ENCODE results near the gene SNX22.

SNX22 gene

DNA sequence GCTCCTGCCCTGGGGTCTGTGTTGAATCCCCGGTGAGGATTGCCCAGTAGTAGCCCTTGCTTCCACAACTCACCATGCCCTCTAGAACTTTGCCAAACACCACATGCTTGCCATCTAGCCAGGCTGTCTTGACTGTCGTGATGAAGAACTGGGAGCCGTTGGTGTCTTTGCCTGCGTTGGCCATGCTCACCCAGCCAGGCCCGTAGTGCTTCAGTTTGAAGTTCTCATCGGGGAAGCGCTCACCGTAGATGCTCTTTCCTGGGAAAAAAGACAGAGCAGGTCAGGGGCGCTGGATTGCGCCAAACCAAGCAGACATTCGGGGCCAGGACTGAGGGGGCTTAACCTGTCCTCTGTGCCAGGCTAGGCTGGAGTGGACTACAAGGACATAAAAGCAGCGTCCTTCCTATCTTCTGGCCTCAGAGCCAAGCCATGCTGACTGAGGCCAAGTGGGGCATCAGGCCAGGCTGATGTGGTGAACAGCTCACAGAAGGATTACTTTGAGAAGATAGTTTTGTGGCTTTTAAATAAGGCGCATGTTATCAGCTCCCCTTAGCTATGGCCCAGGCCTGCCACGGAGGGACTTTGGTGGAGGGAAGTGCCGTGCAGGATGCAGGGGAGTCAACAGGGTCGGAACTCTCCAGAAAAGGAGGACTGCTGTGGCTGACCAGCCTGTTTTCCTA is 5.3 kb downstream of the SNX22 start:
- DNase-seq (ENCODE audit: low spot score), result no peak

DNA sequence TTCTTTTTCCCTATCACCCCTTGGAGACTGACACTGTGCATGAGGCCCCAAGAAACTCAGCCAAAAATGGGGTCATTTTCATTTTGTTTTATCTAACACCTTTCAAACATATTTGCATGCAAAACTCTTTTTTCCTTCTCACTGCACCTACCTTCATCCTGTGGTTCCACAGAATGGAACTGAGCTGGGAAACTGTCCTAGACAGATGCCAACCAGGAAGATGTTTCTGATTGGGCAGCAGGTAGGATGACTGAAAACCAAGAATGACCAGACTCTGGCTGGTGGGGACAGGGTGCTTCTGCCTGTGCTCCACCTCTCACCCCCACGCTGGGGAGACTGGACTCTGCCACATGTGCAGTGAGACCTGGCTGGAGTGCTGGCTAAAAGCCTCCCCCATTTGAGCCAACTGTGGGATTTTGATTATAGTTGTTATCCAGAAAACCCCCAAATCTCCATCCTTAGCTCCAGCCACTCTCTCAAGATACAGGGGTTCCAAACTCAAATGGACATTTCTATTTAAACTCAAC is 6.1 kb downstream of the SNX22 start:
- no peak for DNase-seq (ENCODE audit: low spot score)

DNA sequence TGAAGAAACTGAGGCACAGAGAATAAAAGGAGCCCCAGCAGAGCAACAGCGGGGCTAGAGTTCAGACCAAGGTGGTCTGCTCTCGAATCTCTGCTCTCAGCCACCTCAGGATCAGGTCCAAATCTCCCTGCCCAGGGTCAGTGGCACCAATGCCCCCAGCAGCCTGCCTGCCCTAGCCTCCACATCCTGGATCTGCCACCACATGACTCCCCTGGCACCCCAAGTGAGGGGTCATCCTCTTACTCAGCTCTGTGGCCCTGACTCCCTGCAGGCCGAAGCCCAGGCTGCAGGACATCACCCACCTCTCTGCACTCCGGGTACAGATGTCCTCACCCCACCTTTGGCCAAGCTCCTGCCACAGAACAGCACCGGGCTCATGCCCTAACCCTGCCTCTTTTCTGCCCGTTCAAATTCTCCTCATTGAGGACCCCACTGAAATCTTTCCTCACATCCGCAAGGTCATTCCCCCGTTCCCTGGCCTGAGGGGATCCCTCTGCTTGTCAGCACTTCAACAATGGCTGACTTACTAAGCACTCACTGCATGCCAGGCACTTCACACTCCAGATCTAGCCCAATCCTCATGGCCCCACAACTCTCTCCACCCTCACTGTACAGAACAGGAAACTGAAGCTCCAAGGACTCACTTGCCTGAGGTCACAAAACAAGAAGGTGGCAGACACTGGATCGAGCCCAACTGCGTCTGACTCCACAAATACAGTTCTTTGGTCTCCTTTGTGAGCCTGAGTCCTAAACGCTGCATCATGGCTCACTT is 7.0 kb downstream of the SNX22 start:
- no peak for DNase-seq (ENCODE audit: low spot score)

DNA sequence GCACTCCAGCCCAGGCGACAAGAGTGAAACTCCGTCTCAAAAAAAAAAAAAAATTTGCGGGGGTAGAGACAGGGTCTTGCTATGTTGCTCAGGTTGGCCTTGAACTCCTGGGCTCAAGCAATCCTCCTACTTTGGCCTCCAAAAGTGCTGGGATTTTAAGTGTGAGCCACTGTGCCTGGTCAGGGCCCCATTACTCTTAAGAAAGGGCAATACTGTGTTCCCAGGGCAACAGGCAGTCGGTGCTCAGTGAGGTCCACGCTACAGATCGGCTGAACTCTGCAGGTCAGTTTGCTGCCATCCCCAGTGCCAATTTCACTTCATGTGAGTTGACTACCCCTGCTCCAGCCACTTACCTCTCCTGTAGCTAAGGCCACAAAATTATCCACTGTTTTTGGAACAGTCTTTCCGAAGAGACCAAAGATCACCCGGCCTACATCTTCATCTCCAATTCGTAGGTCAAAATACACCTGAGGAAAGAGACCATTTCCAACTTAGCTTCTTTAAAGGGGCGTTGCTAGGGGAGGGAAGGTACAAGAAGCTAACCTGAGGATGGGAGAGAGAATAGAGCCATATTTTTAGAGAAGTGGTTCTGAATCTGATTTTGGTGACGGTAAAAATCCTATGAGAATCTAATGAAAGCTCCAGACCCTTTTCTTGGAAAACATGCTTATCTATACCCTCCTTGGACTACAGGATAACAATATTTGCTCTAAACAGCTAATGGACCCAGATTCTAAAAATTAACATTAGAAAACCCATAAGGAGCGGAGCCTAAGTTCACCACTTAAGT is 10.4 kb downstream of the SNX22 start:
- no peak for DNase-seq (ENCODE audit: low spot score)

DNA sequence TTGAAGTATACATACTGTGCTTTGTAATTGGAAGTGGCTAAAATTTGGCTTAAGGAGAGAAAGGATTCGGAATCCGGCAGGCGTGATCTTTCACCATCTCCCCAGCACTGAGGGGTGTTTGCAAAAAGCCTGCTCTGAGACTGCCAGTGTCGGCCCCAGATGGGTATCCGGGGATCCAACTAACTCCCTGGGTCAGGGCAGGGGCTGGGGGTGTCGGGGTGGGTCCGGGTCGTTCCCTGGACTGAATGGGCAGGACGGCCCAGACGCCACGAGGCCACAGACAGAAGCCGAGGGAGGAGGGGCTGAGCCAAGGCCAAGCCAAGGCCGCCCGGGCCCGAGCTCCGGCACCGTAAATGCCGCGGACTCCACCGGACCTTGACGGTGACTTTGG is 10.9 kb downstream of the SNX22 start:
- no peak for DNase-seq (ENCODE audit: low spot score)

DNA sequence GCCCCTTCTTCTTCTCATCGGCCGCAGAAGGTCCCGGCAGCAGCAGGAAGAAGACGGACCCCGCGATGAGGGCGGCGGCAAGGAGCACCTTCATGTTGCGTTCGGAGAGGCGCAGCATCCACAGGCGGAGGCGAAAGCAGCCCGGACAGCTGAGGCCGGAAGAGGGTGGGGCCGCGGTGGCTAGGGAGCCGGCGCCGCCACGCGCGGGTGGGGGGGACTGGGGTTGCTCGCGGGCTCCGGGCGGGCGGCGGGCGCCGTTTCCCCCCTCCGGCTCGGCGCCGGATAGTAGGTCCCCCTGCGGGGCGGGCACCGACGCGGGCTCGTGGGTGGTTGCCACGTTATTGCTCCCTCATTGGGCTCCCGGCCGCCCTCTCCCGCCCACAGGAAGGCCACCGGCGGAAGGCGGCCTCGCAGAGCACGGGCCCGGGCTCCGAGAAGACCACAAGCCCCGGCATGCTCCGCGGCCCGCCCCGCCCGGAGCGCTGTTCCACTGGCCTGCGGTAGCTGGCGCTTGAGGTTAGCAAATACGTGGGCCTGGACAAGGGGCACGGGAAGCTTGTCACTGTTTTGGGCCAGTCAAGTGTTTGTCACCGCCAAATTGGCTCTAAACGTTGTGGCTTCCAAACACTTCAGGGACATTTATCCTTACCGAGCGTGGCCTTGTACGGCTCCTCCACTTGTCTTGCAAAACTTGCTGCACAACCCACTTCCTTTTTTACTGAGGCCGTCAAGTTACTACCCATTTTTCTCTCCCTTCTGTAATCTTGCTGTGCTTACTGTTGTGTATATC is 11.5 kb downstream of the SNX22 start, which contains the start of gene PPIB:
Gene PPIB (minus strand): TSS at position 154 of the 790 bp plus-strand sequence. CDS start 36 bp downstream, at position 118.
- DNase-seq (ENCODE audit: low spot score), result peak; percentile 91

DNA sequence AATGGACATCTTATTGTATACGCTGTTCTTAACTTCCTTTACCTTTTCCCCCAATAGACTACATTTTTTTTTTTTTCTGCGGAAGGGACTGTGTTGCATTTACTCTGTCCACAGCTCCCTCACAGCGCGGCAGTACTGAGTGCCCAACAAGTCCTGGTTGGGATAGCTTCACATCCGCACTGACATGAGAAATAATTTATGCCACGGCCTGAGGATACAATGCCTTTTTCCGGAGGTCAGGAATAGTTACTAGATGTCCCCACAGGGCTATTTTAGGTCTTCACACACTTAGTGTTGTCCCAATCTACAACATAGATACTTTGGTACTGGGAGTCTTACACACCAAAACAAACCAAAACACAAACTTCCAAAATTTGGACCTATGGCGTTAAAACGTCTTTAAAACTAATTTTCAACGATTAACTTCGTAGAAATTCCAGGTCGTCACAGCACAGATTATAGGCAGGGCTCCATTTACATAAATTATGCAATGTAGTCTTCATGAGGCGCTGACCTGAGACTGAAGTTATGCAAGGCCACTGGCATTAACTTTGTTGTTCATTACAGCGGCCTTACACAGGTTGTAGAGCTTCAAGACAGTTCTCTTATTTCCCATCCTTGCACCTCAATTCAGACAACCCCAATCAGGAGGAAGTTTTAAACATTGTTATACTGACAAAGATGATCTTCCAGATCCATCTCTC is 12.3 kb downstream of the SNX22 start:
- no peak for DNase-seq (ENCODE audit: low spot score)

DNA sequence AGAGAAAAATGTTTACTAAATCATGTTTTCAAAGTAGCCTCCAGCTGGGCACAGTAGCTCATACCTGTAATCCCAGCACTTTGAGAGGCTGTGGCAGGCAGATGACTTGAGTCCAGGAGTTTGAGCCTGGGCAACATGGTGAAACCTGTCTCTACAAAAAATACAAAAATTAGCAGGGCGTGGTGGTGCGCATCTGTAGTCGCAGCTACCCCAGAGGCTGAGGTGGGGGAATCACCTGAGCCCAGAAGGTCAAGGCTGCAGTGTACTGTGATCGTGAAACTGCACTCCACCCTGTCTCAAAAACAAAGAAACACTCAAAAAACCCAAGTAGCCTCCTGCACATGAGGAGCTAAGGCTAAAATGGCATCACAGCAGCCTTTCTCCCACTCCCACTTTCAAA is 12.9 kb downstream of the SNX22 start:
- DNase-seq (ENCODE audit: low spot score), result no peak

DNA sequence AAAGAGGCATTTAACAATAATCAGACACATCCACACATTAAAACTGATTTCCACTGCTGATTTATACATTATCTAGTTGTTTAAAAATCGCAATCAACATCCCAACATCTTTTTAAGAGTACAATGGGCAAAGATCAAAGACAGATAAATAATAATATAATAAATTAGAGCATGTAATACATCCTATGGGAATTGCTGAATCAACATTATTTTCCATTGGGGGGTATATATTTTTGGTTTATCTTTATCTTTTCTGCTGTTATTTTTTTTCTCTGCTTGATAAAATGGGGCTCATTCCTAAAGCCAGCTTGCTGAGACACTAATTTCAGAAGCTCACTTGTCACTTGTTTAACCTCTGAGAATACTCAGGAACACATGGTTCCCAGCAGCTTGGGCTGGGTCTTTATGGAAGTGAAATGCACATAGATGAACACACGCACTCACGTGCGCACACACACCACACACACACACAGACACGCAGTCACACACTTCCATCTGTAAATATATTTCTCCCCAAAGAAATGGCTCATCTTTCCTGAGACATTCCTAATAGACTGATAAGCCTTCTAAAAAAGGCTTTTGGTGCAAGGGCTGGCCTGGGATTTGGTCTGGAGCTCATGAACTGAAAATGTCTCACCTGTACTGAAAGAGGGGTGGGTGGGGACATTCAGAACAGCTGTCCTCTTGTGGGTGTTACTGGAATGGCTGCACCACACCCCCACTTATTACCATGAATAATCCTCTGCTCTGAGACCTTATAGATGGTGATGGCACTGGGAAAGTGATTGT is 14.8 kb downstream of the SNX22 start:
- no peak for DNase-seq (ENCODE audit: low spot score)

DNA sequence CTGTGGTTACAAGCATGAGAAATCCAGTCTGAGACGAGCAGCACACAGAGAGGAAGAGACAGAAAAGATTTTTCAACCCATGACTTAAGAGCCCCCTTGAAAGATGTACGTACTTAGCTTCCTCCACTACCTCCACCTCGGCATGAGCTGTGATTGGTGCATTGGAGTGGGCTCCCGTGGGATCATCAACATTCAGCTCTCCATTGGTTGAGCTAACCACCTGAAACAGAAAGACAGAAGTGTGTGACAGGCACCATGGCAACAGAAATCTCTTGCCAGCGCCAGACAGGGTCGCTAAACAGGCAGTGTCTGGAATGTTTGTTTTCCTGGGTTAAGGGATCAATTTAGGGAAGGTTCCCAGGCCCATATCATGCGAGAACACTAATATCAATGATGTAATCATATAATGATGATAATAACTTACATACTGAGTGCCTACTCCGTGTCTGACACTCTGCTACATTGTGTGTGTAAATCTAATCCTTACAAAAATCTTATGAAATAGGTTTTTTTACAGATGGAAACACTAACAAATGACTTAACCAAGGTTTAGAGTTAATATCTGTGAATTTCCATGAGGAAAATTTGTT is 28.8 kb downstream of the SNX22 start:
- DNase-seq (ENCODE audit: low spot score), result no peak

DNA sequence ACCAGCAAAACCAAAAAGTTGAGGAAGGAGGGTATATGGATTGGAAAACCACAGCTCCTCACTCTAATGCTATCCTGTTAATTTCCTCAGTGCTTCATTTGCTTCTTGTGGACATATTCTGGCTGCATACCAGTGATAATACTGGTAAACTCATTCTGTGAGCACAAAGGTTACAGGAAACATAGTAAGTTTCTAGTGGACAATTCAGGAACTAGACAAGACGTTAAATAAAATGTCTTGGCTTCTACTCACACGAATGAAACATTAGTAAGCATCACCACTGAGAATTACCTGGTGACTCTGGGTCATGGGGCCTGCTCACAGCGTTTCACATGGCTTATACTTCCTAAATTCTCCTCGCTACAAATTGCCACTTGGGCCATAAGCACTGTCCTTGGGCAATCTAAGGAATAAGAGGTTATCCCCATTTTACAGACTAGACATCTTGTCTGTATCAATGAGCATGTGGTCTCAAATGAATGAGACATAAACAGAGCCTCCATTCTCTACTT is 31.4 kb downstream of the SNX22 start:
- no peak for DNase-seq (ENCODE audit: low spot score)

DNA sequence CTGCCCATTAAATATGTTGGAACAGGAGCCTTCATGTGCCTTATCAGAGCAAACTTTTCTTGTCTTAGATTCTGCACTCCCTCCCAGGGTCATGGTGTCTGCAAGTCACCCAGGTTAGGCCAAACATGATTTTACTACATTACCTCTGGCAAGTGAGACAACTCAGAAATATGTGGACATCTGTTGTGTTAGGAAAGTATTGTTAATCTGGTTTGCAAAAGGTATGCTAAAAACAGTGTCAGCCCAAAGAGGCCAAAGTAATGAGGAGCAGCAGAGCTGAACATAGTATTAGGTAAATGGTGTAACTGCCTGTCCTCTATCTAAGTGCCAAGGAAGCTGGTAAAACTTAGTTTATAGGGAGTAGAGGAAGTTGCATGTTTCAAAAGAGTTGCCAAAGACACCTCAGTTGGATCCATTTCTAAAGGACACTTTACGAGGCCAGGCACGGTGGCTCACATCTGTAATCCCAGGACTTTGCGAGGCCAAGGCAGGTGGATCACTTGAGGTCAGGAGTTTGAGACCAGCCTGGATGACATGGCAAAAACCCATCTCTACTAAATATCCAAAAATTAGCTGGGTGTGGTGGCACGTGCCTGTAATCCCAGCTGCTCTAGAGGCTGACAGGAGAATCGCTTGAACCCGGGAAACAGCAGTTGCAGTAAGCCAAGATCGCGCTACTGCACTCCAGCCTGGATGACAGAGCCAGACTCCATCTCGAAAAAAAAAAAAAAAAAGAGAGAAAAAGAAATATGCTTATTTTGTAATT is 33.8 kb downstream of the SNX22 start:
- DNase-seq (ENCODE audit: low spot score), result no peak

DNA sequence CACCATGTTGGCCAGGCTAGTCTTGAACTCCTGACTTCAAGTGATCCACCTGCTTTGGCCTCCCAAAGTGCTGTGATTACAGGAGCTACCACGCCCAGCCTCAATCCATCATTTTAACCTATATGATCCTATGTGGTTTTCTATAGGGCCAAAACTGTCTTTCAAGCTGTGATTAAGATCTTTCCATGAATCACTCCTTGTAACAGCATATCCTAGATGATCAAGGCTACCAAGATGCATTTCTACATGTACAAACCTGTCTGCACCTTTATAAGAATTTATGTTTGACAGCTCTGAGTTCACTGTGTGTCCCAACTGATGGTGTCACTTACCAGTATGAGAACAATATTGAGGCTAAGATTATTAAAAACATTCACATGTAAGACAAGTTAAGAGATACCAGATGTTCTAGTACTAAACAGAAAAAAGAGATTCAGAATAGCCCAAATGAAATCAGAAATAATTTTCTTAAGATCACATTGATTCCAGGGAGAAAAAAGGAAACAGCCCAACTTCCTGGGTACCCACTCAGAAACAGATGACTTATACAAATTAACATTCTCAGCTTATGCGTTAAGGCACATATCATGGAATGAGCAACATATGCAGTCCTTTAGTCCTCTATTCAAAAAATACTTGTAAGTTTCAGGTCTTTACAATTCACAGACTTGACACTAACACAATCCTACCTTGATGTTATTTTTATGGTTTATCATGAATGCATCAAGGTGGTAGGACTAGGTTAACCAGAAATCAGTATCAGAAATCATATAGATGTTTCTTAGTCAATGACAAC is 36.1 kb downstream of the SNX22 start:
- DNase-seq (ENCODE audit: low spot score), result no peak

DNA sequence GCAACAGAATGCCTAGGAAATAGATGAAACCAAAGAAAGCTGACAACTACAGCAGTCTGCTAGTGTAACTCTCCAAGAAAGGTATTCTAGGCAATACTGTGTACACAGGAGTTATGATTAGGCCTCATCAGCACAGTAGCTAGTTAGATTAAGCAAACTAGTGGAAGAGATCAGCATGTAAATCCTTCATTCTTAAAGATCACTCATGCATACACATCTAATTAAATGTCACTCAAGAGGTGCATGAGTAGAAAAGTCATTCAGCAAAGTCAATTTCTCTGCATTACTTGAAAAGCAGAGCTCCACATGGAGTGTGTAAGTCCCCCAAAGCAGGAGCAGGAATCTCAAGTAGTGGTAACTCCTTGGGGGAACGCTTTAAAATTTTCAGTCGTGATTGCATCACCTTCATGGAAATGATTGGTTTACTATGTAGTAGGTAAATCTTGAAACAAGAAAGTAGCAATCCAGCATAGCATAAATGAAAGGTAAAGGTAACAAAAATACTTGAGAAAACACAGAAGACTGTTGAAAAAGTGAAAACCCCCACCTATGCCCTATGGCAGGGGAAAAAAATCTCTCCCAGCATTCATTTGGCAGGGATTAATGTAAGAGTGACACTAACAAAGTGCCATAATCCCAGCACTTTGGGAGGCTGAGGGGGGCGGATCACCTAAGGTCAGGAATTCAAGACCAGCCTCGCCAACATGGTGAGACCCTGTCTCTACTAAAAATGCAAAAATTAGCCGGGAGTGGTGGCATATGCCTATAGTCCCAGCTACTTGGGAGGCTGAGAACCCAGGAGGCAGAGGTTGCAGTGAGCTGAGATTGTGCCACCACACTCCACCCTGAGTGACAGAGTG is 40.7 kb downstream of the SNX22 start:
- DNase-seq (ENCODE audit: low spot score), result no peak

DNA sequence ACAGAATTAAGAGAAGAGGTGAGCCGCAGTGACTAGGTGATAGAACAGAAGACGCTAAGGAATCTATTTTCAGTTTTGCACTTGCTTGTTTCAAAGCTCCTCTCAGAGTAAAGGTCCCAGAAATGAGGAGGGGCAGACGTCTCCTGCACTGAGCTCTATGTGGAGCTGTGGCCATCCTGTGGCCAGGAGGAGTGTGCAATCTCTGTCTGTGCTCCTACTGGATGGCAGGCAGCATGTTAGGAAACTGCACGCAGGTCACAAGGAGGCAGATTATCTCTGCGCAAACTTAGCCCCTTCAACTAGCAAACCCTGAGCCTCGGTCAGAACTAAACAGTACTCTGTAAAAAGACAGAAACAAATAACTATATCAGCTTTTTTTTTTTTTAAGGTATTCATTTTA is 42.4 kb downstream of the SNX22 start:
- no peak for DNase-seq (ENCODE audit: low spot score)

DNA sequence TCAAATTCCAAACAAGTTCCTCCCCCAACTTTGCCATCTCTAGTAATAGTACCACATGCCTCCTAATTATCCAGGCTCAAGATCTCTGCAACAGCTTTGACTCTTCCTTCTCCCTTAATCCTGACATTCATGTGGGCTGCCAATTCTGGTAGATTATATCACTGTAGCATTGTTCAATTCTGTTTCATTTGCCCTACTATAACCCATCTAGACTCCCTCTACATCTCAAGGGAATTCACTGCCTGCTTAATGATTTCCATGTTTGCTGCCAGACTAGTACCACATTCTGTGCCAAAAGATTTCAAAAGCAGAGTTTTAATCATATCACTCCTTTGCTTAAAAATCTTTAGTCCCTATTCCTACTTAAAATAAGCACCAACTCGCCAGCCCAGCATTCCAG is 45.9 kb downstream of the SNX22 start:
- DNase-seq (ENCODE audit: low spot score), result no peak

DNA sequence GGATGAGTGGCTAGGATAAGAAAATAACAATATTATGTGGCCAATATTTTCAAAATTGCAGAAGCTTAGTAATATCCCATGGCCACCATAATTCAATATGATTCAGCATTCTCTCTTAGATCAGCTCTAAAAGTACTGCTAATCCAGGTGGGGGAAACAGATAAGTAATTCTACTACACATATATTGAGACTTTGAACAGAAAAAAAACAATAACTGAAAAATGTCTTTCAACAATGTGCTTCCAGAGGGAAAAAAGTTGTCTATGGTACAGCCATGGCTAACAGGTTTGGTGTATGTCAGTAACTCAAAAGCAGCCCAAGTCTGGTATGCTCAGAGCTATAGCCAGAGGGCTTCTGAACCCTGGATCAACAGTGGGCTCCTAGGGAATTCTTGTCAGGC is 53.7 kb downstream of the SNX22 start:
- no peak for DNase-seq (ENCODE audit: low spot score)

Data from HuH-7.5 (cell line).